NCI-H1105 treated with DMSO at 0.1 percent for 48 hours (cell line): ENCODE measurements around the gene IMP3.

Experiments
- DNase-seq: peaks from one replicate; lab custom pipeline; 2025; lab: John Stamatoyannopoulos, UW

The IMP3 gene

GRCh38 chr15:75620841-75621391 is 19.1 kb downstream of the IMP3 start:
- no peak for DNase-seq

DNA sequence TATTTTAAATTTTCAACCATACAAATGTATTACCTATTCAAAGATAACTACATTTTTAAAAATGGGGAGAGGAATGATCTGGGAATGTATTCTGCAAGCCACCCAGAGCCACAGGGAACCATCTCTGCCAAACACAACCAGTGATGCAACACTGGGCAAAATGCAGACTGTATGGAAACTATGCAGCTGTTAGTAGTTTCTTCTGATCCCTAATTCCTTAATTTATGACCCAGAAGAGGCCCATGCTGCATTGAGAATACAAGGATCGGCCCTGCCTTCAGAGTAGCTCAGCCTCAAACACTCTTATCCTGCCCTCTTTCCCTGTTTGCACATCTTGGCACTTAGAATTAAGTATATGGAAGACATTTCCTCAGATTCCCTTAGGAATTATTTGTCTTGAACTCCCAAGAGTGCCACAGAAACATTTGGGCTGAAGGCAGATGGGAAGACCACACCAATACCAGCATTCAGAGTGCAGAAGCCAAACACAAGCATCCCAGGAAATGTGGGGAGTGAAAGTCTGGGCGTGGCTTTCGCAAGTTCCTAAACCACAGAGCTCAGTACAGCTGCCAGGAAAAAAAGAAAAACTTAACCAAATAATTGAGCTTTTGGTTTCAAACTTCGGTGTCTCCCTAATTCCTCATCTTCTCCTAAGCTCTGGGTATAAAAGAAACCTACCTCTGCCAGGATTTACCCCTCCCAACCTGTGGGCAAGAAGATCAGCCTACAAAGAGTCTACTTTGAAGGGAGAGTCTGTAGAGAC is 19.8 kb downstream of the IMP3 start:
- DNase-seq: no peak

GRCh38 chr15:75616766-75617165 is 23.3 kb downstream of the IMP3 start:
- DNase-seq: no peak

GRCh38 chr15:75606711-75607699 is 33.0 kb downstream of the IMP3 start:
- no peak for DNase-seq

- no peak for DNase-seq
Observed at GRCh38 chr15:75606026-75606425, 34.0 kb downstream of the IMP3 start.

GRCh38 chr15:75599401-75599800 is 40.6 kb downstream of the IMP3 start:
- no peak for DNase-seq

DNA sequence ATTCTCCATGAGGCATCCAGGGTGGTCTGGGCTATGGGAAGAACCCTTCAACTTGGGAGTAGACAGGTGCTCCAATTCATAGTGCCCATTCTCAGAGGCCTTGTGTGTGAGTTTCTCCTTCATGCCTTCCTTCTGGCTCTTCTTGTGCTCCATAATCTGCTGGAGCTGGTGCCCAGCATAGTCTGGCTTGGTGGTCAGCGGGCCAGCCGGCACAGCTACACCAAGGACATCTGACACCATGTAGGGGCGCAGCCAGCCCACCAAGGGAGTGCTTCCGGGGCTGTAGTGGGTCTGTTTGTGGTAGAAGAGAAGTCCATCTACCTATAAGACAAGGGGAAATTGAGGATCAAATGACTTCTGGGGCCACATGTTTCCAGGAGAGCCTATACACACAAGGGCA is 41.7 kb downstream of the IMP3 start:
- DNase-seq: no peak

- no peak for DNase-seq
Observed at GRCh38 chr15:75597667-75598341, 42.2 kb downstream of the IMP3 start.

GRCh38 chr15:75596703-75597345 is 43.2 kb downstream of the IMP3 start:
- no peak for DNase-seq

DNA sequence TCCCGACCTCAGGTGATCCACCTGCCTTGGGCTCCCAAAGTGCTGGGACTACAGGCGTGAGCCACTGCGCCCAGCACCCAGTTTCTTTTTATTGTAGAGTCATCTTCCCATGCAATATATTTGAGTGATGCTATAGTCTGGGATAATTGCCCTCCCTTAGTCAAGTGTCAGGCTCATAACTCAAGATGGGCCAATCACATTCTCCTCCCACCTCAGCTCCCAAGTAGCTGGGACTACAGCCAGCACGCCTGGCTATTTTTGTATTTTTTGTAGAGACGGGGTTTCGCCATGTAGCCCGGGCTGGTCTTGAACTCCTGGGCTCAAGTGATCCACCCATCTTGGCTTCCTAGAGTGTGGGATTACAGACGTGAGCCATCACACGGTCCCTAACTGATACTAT is 45.7 kb downstream of the IMP3 start:
- DNase-seq: no peak

GRCh38 chr15:75591655-75592364 is 48.2 kb downstream of the IMP3 start:
- DNase-seq: no peak

GRCh38 chr15:75590239-75590638 is 49.8 kb downstream of the IMP3 start:
- no peak for DNase-seq
